Esophagus squamous epithelium (tissue), 5 donors: ENCODE measurements around the gene STK24. TPM values are rescaled to one million over a fixed set of nuclear protein-coding genes. Genes with fewer than 3 reads are reported as not detected.
A peak's percentile ranks its signal among the peaks of the same experiment; 100 is the strongest.

Experiments used
- DNase-seq: peaks from one replicate; lab custom pipeline; 2025; lab: John Stamatoyannopoulos, UW
- H3K27ac ChIP-seq, 4 donors: fragments of 200-600 bp; sonication (generic); one replicate each; pipeline ENCODE4 v1.5.1; 2016 to 2019; ENCODE audit warnings: mild to moderate bottlenecking in 1 of 4
- H3K27me3 ChIP-seq, 4 donors: fragments of 200-600 bp; sonication (generic); 1 replicate in 3 of 4; 2 replicates in 1 of 4; pipeline versions ENCODE4 v1.5.1 to v1.6.0; 2017 to 2021; ENCODE audit warnings: antibody characterized with exemption in 1 of 4
- H3K36me3 ChIP-seq, 3 donors: fragments of 200-600 bp; sonication (generic); one replicate each; pipeline ENCODE4 v1.5.1; 2016 to 2019
- H3K4me1 ChIP-seq, 3 donors: fragments of 200-600 bp; sonication (generic); one replicate each; pipeline ENCODE4 v1.5.1; 2017 to 2019
- H3K4me3 ChIP-seq, 4 donors: fragments of 200-600 bp; sonication (generic); 1 replicate in 3 of 4; 2 replicates in 1 of 4; pipeline ENCODE4 v1.5.1; 2016 to 2019; ENCODE audit warnings: mild to moderate bottlenecking in 2 of 4, moderate library complexity in 1 of 4
- H3K9me3 ChIP-seq, 3 donors: fragments of 200-600 bp; sonication (generic); one replicate each; pipeline ENCODE4 v1.5.1; 2016 to 2019
- POLR2A ChIP-seq, 4 donors: fragments of 450-650 bp; IDR thresholded peaks; one replicate each; pipeline ENCODE4 v1.6.1; 2017; ENCODE audit warnings: antibody characterized with exemption in 4 of 4, mild to moderate bottlenecking in 4 of 4, moderate library complexity in 3 of 4
- WGBS, 2 donors: methylation state at CpG; one replicate each; pipeline ENCODE4 v1.1.5; 2018; 5-methylcytosine and 5-hydroxymethylcytosine counted together
- intact Hi-C: fragments of 100-400 bp; cut with DNase I; formaldehyde crosslinking; loops from one replicate; pipeline ENCODE4 v1.15.0; 2022
- total RNA-seq, 4 donors: library from RNA; depleted of rRNA; stranded (reverse); fragments of >200 nt; gene quantifications; one replicate each; pipeline ENCODE4 v1.1.0, GENCODE V29; 2016
- TF ChIP-seq, protein P1 (sequence below), 6 experiments: fragments of 450-650 bp in 4 of 6; fragments of 200-600 bp in 2 of 6; sonication (generic) in 2 of 6; IDR thresholded peaks; one replicate each; pipeline ENCODE4 v1.5.1; 2016 to 2019; ENCODE audit warnings: antibody characterized with exemption in 6 of 6, mild to moderate bottlenecking in 4 of 6, moderate library complexity in 4 of 6
- donor health status: DM: yes; HTN: yes; CAD: no.

The STK24 gene
- total RNA-seq, 4 donors from 2014 or later = 119 to 156 (median 130) TPM

DNA sequence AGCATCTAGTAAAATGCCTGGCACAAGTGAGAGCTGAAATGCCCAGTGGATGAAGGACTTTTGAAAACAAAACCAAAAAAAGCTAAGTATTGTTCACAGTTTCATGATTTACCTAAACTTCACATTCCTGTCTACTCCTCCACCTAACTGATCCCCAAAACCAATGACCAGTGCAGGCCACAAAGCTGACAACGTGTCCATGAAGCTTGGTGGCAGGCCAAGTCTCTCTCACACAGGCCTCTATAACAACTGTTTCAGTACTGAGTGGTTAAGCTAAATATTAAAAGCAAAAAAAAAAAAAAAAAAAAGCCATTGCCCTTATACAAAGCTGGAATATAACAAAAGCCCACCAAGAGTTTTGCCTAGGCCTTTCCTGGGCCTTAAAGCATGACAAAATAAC is 36.4 kb downstream of the STK24 start:
- no peak overlapping the region for H3K4me3 ChIP-seq
- no peaks in the 10 kb centered on the region for H3K27me3 ChIP-seq
- no peaks in the 10 kb centered on the region for H3K9me3 ChIP-seq
- H3K36me3 ChIP-seq = peaks cover 0 to 19% (median 0%) of the 10 kb centered on the region in 3 donors
- peaks cover 40 to 99% (median 62%) of the 10 kb centered on the region in 3 donors for H3K4me1 ChIP-seq
- H3K27ac ChIP-seq = peak overlapping the region in 2 of 4 donors; percentile 52 to 55
- TF ChIP-seq, protein P1, sequence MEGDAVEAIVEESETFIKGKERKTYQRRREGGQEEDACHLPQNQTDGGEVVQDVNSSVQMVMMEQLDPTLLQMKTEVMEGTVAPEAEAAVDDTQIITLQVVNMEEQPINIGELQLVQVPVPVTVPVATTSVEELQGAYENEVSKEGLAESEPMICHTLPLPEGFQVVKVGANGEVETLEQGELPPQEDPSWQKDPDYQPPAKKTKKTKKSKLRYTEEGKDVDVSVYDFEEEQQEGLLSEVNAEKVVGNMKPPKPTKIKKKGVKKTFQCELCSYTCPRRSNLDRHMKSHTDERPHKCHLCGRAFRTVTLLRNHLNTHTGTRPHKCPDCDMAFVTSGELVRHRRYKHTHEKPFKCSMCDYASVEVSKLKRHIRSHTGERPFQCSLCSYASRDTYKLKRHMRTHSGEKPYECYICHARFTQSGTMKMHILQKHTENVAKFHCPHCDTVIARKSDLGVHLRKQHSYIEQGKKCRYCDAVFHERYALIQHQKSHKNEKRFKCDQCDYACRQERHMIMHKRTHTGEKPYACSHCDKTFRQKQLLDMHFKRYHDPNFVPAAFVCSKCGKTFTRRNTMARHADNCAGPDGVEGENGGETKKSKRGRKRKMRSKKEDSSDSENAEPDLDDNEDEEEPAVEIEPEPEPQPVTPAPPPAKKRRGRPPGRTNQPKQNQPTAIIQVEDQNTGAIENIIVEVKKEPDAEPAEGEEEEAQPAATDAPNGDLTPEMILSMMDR (IDR thresholded peaks at IDR 0.05) = no peak
- no peak for TF ChIP-seq POLR2A (IDR thresholded peaks at IDR 0.05)
- intact Hi-C loops = no loop called here
- no peak for DNase-seq
- 31 to 47% methylated on average over 1 of the region's 1 CpG for WGBS, 2 donors

DNA sequence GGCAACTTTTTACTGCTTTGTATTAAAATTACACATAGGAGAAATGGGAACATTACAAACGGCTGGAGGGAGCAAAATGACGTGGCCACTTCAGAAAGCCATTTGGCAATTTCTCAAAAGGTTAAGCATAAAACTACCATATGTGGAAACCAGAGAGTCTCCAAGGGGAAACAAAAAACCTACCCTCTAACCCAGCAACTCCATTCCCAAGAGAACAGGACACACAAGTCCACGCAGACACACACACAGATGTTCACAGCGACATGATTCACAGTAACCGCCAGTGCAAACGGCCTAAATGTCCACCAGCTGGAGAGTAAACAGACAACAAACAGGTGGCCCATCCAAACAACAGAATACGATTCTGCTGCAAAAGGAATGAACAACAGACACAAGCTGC is 37.2 kb downstream of the STK24 start:
- Histone ChIP-seq H3K9me3 (no peaks in the 10 kb centered on the region), H3K27me3 (no peaks in the 10 kb centered on the region), H3K4me1 (peaks cover 44 to 99% (median 68%) of the 10 kb centered on the region in 3 donors), H3K4me3 (no peak overlapping the region), H3K36me3 (peaks cover 0 to 19% (median 0%) of the 10 kb centered on the region in 3 donors), H3K27ac (peak overlapping the region in 1 of 4 donors; percentile 55)
- WGBS, 2 donors = 69 to 73% methylated on average over 7 of the region's 7 CpGs
- DNase-seq = no peak
- no peak for TF ChIP-seq POLR2A (IDR thresholded peaks at IDR 0.05)
- TF ChIP-seq, protein P1 (IDR thresholded peaks at IDR 0.05) = no peak
- intact Hi-C loops = no loop called here

DNA sequence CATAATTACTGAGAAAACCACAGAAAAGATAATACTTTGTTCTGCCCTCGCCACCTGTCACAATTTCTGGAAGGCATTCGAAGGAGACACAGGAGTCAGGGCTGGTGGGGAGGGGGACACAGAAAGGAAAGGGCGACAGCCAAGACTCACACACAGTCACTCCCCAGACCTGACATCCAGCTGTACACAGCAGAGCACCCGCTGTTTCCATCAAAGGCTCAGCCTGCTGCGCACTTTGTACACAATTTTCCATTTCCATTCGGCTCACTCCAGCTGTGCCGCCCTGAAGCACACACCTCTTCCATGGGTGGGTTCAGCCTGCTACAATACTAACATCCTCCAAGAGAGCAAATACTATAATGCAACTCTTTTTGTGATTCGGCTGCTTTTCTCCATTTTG is 38.0 kb downstream of the STK24 start:
- no peak for DNase-seq
- 92 to 97% methylated on average over 7 to 8 of the region's 8 CpGs for WGBS, 2 donors
- H3K27me3 ChIP-seq = no peaks in the 10 kb centered on the region
- H3K36me3 ChIP-seq = peaks cover 0 to 19% (median 0%) of the 10 kb centered on the region in 3 donors
- H3K27ac ChIP-seq = no peak overlapping the region
- intact Hi-C loops = no loop called here
- H3K4me1 ChIP-seq = peaks cover 40 to 99% (median 67%) of the 10 kb centered on the region in 3 donors
- no peaks in the 10 kb centered on the region for H3K9me3 ChIP-seq
- no peak for TF ChIP-seq POLR2A (IDR thresholded peaks at IDR 0.05)
- no peak overlapping the region for H3K4me3 ChIP-seq

DNA sequence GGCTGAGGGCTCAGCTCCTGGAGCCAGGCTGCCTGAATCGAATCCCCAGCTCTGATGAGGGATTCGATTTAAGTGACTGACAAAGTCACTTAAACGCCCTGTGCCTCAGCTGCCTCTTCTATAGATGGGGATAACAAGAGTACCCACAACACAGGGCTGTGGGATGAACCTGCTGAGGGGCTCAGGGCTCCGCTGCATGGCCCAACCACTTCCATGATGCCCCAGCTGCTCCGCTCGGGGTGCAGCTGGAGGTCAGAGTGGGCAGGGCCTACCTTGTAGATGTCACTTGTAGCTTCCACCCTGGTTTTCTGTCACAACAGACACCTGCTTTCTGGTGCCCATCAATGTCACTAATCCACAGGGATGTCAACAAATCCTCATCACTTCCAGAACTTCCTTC is 39.2 kb downstream of the STK24 start:
- Histone ChIP-seq H3K9me3 (no peaks in the 10 kb centered on the region), H3K4me1 (peaks cover 32 to 99% (median 61%) of the 10 kb centered on the region in 3 donors), H3K27ac (no peak overlapping the region), H3K4me3 (no peak overlapping the region), H3K27me3 (no peaks in the 10 kb centered on the region), H3K36me3 (peaks cover 0 to 19% (median 0%) of the 10 kb centered on the region in 3 donors)
- DNase-seq = no peak
- intact Hi-C loops = no loop called here
- TF ChIP-seq, protein P1 (IDR thresholded peaks at IDR 0.05) = no peak
- no peak for TF ChIP-seq POLR2A (IDR thresholded peaks at IDR 0.05)
- whole genome bisulfite sequencing, 2 donors = 91 to 100% methylated on average over 3 to 4 of the region's 6 CpGs

DNA sequence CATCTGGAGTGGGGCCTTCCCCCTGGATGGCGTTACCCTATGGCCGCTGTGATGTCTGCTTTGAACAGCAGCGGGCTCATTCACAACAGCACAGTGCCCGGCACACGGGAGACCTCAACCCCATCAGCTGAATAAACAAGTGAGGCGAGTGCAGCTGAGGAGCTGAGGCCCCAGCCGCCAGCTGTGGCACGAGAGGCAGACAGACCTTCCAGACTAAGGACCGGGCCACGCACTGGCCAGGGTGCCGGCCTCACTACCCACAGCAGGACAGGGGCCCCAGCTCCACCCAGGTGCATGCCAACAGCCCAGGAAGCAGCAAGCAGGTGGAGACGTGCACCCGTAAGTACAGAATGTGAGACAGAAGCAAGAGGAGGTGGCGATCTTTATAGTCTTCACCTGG is 39.6 kb downstream of the STK24 start:
- intact Hi-C loops = no loop called here
- H3K4me1 ChIP-seq = peaks cover 27 to 99% (median 59%) of the 10 kb centered on the region in 3 donors
- TF ChIP-seq, protein P1 (IDR thresholded peaks at IDR 0.05) = no peak
- TF ChIP-seq POLR2A (IDR thresholded peaks at IDR 0.05) = no peak
- H3K27ac ChIP-seq = no peak overlapping the region
- 100% methylated on average over 1 to 2 of the region's 14 CpGs for WGBS, 2 donors
- peaks cover 0 to 19% (median 0%) of the 10 kb centered on the region in 3 donors for H3K36me3 ChIP-seq
- no peak for DNase-seq
- H3K9me3 ChIP-seq = no peaks in the 10 kb centered on the region
- H3K27me3 ChIP-seq = no peaks in the 10 kb centered on the region
- no peak overlapping the region for H3K4me3 ChIP-seq
